ENCODE measurements around the gene PLD3. TPM values are rescaled to one million over a fixed set of nuclear protein-coding genes. Genes with fewer than 3 reads are reported as not detected.

PLD3 gene
- total RNA-seq, 2 experiments from 2014 or later = 109 to 114 TPM

DNA sequence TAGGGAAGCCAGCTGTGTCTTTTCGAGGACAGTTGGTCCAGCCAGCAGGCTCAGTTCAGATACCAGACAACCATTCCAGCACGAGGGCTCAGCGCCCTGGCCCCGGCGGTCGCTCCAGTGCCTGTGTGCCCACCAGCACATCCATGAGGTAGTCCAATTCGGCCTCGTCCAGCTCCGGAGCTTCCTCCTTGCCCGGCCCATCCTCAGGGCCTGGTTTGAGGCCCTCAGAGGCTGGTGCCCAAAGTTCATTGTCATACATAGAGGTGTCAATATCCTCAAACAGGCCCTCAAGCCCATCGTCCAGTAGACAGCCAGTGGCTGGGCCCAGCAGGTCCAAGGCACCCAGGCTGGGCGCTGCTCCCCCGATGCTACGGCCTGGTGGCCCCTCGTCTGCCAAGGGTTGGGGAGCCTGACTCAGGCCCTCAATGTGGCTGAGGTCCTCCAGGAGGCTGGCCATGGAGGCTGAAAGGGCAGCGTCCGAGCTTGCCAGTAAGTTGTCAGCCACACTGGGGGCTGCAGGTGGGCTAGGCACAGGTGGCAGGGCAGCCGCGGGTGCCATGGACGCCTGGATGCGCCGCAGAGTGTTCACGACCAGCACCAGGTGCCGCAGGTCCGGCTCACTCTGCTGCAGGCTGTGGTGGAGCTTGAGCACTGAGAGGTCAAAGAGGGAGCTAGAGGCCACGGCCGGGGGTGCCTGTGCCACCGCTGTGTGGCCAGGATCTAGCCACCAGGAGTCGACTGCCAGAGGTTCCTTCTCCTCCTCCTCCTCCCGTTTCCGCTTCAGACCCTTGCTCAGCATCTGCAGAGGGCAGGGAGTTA is 74.5 kb downstream of the PLD3 start:
- BruUV-seq (replicated peaks) = no TSS peak
- H3K4me3 ChIP-seq (ENCODE audit: low read depth, low read length, poor library complexity, severe bottlenecking) = no peak overlapping the region
- no peak for DNase-seq (ENCODE audit: low spot score)
- H3K27ac ChIP-seq (ENCODE audit: low read depth, low read length, poor library complexity, severe bottlenecking) = no peak overlapping the region
- H3K9me2 ChIP-seq (ENCODE audit: insufficient read depth, low read length) = no peaks in the 10 kb centered on the region
- intact Hi-C loops (cut with micrococcal nuclease; ENCODE audit: unreplicated experiment) = loop anchor here (10.0 kb wide), 1 partner anchor 138 kb away; the partner anchor contains the start of gene AKT2
- no peaks in the 10 kb centered on the region for H3K9me3 ChIP-seq (ENCODE audit: low read length)
- H3K36me3 ChIP-seq (ENCODE audit: insufficient read depth, low read length) = peaks cover 10% of the 10 kb centered on the region; the same call in 1 of the 2 replicates
- CTCF ChIA-PET (ENCODE audit: unreplicated experiment) = interaction anchor here (0.5 kb wide), 1 partner anchor 9 kb away, joined by 3 read pairs; no protein-coding TSS in a partner anchor
- H3K4me1 ChIP-seq (ENCODE audit: insufficient read depth, low read length, poor library complexity, severe bottlenecking) = peaks cover 20% of the 10 kb centered on the region
- no peak for TF ChIP-seq EZH2phosphoT487 (IDR thresholded peaks at IDR 0.05; ENCODE audit: borderline replicate concordance, low read depth, low read length)
- TF ChIP-seq, protein P1, sequence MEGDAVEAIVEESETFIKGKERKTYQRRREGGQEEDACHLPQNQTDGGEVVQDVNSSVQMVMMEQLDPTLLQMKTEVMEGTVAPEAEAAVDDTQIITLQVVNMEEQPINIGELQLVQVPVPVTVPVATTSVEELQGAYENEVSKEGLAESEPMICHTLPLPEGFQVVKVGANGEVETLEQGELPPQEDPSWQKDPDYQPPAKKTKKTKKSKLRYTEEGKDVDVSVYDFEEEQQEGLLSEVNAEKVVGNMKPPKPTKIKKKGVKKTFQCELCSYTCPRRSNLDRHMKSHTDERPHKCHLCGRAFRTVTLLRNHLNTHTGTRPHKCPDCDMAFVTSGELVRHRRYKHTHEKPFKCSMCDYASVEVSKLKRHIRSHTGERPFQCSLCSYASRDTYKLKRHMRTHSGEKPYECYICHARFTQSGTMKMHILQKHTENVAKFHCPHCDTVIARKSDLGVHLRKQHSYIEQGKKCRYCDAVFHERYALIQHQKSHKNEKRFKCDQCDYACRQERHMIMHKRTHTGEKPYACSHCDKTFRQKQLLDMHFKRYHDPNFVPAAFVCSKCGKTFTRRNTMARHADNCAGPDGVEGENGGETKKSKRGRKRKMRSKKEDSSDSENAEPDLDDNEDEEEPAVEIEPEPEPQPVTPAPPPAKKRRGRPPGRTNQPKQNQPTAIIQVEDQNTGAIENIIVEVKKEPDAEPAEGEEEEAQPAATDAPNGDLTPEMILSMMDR (conservative IDR thresholded peaks at IDR 0.05; ENCODE audit: low read length) = no peak
- no peak overlapping the region for H2AFZ ChIP-seq (ENCODE audit: low read length)
- no peaks in the 10 kb centered on the region for H4K20me1 ChIP-seq (ENCODE audit: insufficient read depth, low read length)
- POLR2A ChIA-PET = interaction anchor here (2.2 kb wide), 1 partner anchor 20 kb away, joined by 8 read pairs; no protein-coding TSS in a partner anchor
- H3K79me2 ChIP-seq (ENCODE audit: insufficient read depth, low read depth, low read length) = peaks cover 11% of the 10 kb centered on the region; the same call in 1 of the 2 replicates
- H3K4me2 ChIP-seq (ENCODE audit: low read length) = no peak overlapping the region

DNA sequence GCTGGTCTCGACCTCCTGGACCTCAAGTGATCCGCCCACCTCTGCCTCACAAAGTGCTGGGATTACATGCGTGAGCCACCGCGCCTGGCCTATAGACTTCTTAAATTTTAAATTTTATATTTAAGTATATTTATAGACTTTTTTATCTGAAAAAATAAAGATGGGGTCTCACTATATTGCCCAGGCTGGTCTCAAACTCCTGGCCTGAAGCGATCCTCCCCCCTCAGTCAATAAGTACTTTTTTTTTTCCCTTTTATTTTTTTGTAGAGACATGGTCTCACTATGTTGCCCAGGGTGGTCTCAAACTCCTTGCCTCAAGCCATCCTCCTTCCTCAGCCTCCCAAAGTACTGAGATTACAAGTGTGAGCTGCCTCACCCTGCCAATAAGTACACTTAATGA is 75.4 kb downstream of the PLD3 start:
- Histone ChIP-seq H3K4me2 (ENCODE audit: low read length) (no peak overlapping the region), H2AFZ (ENCODE audit: low read length) (no peak overlapping the region), H3K4me1 (ENCODE audit: insufficient read depth, low read length, poor library complexity, severe bottlenecking) (peaks cover 20% of the 10 kb centered on the region), H3K9me3 (ENCODE audit: low read length) (no peaks in the 10 kb centered on the region), H3K79me2 (ENCODE audit: insufficient read depth, low read depth, low read length) (peaks cover 11% of the 10 kb centered on the region; the same call in 1 of the 2 replicates), H4K20me1 (ENCODE audit: insufficient read depth, low read length) (no peaks in the 10 kb centered on the region), H3K36me3 (ENCODE audit: insufficient read depth, low read length) (peaks cover 10% of the 10 kb centered on the region; the same call in 1 of the 2 replicates), H3K4me3 (ENCODE audit: low read depth, low read length, poor library complexity, severe bottlenecking) (no peak overlapping the region), H3K9me2 (ENCODE audit: insufficient read depth, low read length) (no peaks in the 10 kb centered on the region), H3K27ac (ENCODE audit: low read depth, low read length, poor library complexity, severe bottlenecking) (no peak overlapping the region)
- ChIA-PET CTCF (ENCODE audit: unreplicated experiment) (interaction anchor here (1.8 kb wide), 1 partner anchor 13 kb away, joined by 5 read pairs; no protein-coding TSS in a partner anchor), POLR2A (interaction anchor here (1.1 to 2.2 kb wide), 2 partner anchors 12 to 19 kb away, joined by 7 to 8 read pairs; no protein-coding TSS in a partner anchor)
- no peak for DNase-seq (ENCODE audit: low spot score)
- no TSS peak for BruUV-seq (replicated peaks)
- TF ChIP-seq EZH2phosphoT487 (IDR thresholded peaks at IDR 0.05; ENCODE audit: borderline replicate concordance, low read depth, low read length) = no peak
- TF ChIP-seq, protein P1 (conservative IDR thresholded peaks at IDR 0.05; ENCODE audit: low read length) = no peak
- intact Hi-C loops (cut with micrococcal nuclease; ENCODE audit: unreplicated experiment) = loop anchor here (10.0 kb wide), 1 partner anchor 139 kb away; the partner anchor contains the start of gene AKT2
